AG09309 (cell line): ENCODE measurements around the gene NKAIN4.

Experiments
- DNase-seq: peaks from one replicate; pipeline ENCODE4 v3.0.0-alpha.2; 2010; ENCODE audit warnings: low read depth
- H3K4me3 ChIP-seq: 2 replicates; pipeline ENCODE4 v1.5.1; 2011; ENCODE audit warnings: mild to moderate bottlenecking, low read depth, low read length, moderate library complexity; ENCODE audit not compliant: control insufficient read depth
- CTCF ChIP-seq: IDR thresholded peaks from 2 replicates; pipeline ENCODE4 v1.5.1; 2011; ENCODE audit warnings: mild to moderate bottlenecking, low read depth, low read length, inconsistent platforms; ENCODE audit not compliant: insufficient read depth, control insufficient read depth; ENCODE audit errors: missing control alignments

The NKAIN4 gene

DNA sequence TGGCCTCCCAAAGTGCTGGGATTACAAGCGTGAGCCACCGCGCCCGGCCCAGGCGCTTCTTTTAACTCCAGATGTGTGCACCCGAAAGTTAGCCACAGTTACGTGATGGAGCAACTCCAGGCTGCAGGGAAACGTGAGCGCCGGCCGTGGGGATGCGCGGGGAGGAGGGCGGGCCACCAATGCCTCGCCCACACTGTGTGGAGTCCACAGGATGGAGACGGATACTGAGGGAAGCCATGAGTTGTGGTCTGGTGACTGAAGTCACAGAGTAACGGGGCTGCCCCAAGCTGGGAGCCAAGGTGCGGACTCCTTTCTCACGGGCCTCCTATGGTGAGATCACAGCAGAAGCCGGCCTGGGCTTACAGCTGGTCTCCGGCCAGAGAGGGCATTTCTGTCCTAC, 61.5 kb downstream of the NKAIN4 start:
- TF ChIP-seq CTCF: no peak
- DNase-seq: no peak

DNA sequence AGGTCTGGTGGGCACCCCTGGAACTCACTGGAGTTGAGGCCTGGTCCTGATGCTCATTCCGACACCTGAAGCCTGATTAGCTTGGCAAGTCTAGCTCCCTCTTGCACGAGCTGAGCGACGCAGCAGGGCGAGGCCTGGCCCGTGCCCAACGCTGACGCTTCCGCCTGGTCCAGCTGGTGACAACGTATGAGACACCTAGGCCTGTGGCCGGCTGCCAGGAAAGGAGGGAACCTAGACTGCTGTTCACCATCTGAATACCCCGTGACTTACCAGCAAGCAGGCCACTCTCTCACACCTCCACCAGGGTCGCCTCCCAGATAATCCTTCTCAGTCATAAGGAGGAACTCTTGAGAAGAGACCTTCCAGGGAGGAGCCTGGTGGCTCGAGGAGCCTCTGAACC, 62.9 kb downstream of the NKAIN4 start:
- TF ChIP-seq CTCF: no peak
- no peak for DNase-seq
- no peak overlapping the region for H3K4me3 ChIP-seq

More for the DNA sequence above, 61.5 kb downstream of the NKAIN4 start:
- H3K4me3 ChIP-seq: no peak overlapping the region

GRCh38 chr20:63190828-63191227, 63.4 kb downstream of the NKAIN4 start:
- H3K4me3 ChIP-seq: no peak overlapping the region

More at GRCh38 chr20:63190828-63191227, 63.4 kb downstream of the NKAIN4 start:
- TF ChIP-seq CTCF: no peak
- DNase-seq: no peak
